ENCODE results near the gene HOXD1.

Gene HOXD1

DNA sequence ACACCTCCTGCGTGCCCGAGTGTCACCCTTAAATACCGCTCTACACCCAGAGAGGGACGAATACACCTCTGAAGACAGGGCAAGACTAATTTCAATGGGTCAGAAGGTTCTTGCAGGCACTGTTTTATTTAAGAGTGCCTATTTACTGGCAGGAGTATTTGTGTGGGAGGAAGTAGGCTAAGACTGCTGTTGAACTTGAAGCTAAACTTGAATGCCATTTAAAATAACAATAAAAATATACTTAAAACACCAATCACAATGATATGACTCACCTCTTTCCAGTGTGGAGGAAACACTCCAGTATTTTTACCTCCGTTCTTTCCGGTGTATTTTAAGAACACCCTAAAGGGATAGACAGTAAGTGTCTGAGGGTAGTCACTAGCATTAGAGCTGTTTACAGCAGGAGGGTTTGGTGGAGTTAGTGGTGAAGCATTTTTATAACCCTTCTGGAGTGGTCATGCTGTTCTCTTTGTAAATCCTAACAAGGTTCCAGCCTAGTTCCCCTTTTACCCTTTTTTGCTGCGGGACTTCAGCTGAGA is 9.6 kb upstream of the HOXD1 start:
- no peak for DNase-seq (ENCODE audit: low spot score)
- FAIRE-seq = no peak

DNA sequence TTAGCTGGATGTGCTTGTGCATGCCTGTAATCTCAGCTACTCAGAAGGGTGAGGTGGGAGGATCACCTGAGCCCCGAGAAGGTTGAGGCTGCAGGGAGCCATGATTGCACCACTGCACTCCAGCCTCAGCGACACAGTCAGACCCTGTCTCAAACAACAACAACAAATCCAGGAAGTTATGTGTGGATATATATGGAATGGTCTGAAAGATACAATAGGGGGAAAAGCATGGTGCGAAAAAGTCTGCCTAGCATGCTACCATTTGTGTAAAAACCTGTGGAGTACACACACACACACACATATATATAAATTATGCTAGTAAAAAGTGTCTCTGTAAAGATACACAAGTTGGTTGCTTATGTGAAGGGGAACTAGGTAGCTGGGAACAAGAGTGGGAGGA is 6.9 kb upstream of the HOXD1 start:
- DNase-seq (ENCODE audit: low spot score) (no peak), FAIRE-seq (no peak)

DNA sequence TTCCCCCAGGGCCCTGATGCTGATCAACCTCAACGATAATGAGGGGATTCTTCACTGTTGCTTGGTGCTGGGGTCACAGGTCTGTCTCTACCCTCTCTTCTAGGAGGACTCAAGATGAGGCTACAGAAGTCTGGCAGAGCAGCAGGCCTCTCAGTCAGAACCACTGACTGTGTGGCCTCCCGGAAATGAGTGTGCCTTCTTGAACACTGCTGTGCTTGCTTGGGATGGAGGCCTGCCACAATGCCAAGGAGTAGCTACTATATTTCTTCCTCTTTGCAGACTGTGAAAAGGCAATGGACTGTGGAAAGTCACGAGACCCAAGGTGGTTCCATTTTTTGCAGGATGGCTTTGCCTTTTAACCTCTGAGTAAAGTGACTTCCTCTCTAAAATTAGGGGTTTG is 5.8 kb upstream of the HOXD1 start:
- FAIRE-seq = no peak

DNA sequence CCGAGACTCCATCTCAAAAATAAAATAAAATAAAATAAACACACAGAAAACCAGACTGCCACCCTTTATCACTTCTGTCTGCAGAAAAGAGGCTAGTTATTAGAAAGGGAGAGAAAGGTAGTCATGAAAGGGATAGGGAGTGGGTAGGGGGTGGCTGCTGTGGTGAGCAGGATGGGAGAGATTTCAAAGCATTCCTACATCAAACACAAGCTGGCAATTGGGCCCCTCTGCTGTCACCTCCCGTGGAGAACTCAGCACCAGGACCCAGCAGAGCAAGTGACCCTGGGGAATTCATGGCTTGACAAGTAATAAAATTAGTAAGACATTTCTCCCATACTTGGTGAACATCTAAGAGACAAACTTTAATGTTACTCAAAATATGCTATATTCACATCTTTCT is 3.7 kb upstream of the HOXD1 start:
- no peak for DNase-seq (ENCODE audit: low spot score)
- no peak for FAIRE-seq

More for the DNA sequence above, 5.8 kb upstream of the HOXD1 start:
- no peak for DNase-seq (ENCODE audit: low spot score)

DNA sequence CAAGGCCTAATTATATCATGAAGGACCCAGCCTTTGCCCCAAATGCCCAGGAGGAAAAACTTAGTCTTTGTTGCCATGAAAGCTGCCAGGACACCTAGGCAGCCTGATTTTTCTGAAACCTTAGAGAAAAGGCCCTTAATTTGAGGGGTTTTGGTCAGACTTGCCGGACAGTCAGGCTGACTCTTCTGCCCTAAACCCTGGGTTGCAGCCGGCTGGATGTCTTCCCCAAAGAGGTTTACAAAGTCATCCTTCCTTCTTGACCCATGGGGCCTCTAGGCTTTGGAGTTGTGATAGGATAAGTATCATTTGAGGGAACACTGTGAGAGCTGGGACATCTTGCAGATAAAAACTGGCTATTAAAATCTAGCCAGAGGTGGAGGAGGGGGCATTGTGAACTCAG is 2.4 kb upstream of the HOXD1 start:
- DNase-seq (ENCODE audit: low spot score) (no peak), FAIRE-seq (no peak)

DNA sequence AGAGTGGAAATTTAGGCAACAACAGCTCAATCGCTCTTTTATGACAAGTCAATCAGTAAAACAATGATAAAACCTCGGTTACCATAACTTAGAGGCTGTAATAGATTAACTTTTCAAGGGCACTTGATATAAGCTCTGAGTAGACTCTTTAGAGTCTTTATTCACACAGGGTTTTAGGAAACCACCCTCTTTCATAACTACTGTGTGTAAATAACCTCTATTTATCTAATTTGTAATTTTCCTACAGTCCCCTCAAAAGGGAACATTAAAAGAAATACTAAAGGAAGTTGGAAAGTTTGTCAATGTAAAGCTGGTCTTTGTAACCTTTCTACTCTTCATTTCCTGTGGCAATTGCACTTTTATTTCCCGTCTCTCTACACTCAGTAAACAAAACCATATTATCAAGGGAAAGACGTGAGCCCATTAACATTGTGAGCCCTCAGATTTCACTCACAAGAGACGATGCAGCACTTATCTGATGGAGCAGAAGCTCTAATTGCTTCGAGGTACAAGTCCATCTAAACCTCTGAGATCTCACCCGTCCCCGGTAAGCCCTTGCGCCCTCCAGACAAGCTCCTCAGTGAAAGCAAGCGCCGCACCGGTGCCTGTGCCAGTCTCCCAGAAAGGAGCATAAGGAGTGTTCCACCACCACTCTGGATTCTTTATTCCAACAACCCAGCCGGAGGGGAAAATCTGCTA is 1.1 kb upstream of the HOXD1 start:
- no peak for FAIRE-seq
- no peak for DNase-seq (ENCODE audit: low spot score)

DNA sequence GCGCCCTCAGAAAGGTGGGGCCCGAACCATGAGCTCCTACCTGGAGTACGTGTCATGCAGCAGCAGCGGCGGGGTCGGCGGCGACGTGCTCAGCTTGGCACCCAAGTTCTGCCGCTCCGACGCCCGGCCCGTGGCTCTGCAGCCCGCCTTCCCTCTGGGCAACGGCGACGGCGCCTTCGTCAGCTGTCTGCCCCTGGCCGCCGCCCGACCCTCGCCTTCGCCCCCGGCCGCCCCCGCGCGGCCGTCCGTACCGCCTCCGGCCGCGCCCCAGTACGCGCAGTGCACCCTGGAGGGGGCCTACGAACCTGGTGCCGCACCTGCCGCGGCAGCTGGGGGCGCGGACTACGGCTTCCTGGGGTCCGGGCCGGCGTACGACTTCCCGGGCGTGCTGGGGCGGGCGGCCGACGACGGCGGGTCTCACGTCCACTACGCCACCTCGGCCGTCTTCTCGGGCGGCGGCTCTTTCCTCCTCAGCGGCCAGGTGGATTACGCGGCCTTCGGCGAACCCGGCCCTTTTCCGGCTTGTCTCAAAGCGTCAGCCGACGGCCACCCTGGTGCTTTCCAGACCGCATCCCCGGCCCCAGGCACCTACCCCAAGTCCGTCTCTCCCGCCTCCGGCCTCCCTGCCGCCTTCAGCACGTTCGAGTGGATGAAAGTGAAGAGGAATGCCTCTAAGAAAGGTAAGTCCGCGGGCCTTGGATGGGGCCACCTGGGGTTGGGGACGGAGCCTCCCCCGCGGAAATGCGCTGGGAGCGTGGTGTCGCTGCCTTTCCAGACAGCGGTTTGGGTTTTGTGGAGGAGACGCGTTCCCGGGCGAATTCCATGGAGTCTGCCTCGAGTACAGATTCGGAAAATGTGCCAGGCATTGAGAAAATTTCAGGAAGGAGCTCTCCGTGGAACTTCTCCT is 559 bp downstream of the HOXD1 start:
- DNase-seq (ENCODE audit: low spot score) = no peak
- no peak for FAIRE-seq

DNA sequence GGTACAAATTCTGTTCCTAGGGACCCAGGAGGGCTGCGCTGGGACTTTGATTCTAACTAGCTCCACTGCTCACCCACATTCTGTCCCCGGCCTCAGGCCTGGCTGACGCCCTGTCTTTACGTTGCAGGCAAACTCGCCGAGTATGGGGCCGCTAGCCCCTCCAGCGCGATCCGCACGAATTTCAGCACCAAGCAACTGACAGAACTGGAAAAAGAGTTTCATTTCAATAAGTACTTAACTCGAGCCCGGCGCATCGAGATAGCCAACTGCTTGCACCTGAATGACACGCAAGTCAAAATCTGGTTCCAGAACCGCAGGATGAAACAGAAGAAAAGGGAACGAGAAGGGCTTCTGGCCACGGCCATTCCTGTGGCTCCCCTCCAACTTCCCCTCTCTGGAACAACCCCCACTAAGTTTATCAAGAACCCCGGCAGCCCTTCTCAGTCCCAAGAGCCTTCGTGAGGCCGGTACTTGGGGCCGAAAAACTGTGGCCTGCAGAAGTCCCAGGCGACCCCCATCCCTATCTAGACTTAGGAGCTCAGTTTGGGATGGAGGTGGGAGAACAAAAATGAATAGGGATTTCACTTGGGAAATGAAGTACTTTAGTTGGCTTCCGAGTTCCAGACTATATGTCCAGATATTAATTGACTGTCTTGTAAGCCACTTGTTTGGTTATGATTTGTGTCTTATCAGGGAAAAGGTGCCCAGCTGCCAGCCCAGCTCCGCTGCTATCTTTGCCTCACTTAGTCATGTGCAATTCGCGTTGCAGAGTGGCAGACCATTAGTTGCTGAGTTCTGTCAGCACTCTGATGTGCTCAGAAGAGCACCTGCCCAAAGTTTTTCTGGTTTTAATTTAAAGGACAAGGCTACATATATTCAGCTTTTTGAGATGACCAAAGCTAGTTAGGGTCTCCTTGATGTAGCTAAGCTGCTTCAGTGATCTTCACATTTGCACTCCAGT is 1.5 kb downstream of the HOXD1 start:
- DNase-seq (ENCODE audit: low spot score) (no peak), FAIRE-seq (no peak)

DNA sequence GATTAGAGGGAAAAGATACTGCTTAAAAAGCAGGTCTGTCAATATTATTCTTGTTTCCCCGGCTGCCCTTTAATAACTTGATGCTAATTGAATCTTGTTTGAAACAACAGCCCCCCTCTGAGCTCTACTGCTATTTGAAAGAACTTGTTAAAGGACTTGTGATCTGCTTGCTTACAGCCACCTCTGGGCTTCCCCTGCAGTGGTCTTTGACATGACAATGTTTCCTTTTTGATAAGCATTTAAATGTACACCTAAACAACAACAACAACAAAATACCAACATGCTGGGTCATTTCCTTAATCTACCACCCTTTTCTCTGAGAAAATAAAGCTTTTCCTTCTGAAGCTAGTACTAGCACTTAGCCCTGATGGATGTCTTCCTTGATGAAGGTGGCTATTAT is 3.9 kb downstream of the HOXD1 start:
- FAIRE-seq (no peak), DNase-seq (ENCODE audit: low spot score) (no peak)

DNA sequence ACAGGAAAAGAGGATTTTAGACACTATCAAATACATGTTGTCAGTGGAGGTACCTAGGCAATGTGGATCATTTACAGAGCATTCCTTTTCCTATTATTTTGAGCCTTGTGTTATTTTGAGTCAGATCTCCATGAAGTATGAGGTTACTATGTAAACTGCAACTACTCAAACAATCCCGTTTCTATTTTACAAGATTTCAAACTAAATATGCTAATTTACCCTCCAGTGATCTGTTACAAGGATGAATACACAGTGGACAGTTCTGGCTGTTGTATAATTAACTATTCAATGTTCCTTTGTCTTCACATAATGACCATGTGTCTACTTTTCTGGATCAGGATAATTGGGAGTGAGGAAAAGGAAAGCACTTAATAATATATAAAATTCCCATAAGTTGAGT is 4.6 kb downstream of the HOXD1 start:
- FAIRE-seq (no peak), DNase-seq (ENCODE audit: low spot score) (no peak)

DNA sequence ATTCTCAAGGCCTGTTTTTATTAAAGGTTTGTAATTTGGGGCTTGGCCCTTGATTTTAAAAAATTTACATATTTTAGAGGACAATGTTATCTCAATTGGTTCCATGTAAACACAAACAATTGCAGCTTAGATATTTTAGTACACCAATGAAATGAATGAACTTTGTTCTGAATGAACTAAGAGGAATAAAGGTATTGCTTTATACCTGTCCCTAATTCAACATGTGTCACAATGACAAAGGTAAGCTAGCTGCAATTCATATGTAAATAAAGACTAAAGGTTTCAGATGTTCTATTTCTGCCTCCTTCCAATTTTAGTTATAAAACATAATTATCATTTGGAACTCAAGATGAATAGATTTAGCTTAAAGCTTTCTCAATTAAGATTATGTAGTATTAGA is 11.4 kb downstream of the HOXD1 start:
- FAIRE-seq (no peak), DNase-seq (ENCODE audit: low spot score) (no peak)

DNA sequence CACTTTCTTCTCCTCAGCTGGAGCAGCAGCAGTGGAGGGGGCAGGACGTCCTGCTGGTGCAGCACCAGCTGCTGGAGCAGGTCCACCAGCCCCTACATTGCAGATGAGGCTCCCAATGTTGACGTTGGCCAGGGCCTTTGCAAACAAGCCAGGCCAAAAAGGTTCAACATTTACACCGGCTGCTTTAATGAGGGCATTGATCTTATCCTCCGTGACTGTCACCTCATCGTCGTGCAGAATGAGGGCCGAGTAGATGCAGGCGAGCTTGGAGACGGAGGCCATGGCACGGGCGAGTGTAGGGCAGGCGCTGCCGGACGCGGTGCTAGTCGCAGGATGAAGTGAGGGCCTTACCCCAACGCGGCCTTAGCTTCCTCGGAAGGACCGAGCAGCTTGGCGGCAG is 12.5 kb downstream of the HOXD1 start:
- DNase-seq (ENCODE audit: low spot score) = no peak
- no peak for FAIRE-seq

DNA sequence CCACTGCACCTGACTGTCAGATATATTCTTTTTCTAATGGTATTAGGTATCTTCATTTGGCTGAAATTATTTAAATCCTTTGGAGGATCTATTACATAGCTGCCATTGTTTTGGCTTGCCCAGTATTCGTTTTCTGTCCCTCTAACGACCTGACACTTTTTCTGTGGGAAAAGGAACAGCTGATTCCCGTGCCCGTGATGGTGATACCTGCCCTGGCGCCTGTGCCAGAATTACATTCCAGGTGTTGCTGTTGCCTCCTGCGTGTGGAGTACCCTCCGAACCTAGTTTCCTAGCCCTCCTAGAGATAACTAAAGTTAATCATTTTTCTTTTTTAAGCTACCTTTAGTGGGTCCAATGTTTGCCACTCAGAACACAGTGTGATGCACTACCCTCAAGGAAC is 14.0 kb downstream of the HOXD1 start:
- DNase-seq (ENCODE audit: low spot score) (no peak), FAIRE-seq (no peak)

DNA sequence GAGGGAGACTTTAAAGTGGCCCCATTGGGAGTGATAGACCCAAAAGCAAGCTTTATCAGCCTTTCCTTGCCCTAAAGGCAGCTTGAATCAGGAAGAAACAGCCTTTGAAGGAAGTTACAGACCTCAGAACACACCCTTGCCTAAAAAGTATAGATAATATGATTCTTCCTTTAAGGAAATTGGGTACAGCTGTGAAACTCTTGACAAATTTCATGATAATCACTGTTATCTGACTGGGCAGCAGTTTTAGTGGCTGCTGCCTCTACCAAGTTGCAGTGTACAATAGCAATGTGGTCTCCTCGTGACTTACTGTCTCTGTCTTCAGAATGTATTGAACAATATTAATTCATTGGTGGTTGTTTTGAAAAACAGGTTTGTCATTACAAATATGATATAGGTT is 16.7 kb downstream of the HOXD1 start:
- FAIRE-seq = no peak
- no peak for DNase-seq (ENCODE audit: low spot score)

DNA sequence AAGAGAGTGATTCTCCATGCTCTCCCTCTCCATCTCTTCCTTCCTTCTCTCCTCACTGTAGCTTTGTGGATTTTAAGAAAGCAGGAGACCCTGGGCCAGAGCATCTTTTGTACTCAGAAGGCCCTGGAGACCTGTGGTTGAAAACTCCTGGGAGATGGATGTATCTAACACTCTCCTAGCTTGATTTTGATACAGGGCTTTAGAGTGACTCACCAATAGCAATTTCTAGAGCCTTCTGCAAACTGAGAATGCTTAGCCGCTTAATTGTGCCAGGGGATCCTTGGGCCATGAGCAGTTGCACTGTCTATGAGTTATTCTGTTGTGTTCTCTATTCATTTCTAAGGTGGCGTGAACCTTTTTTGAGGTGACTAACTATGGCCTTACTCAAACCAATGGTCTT is 17.7 kb downstream of the HOXD1 start:
- DNase-seq (ENCODE audit: low spot score) = no peak

DNA sequence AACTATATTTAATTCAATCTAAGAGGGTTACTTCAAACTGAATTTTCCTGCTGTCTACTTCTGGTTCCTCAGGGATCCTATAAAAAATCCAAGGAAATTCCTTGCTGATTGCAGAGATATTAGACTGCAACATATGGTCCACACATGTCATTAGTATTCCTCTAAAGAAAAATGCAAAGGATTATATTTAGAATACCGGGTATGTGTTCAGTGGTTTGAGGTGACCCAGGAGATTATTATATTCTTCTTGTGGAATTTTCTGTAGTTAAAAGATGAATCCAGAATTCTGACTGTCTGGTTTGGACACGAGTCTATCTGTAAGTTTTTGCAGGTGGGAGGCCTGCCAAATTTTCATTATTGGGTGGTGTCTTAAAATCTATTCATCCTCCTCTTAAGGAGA is 18.2 kb downstream of the HOXD1 start:
- DNase-seq (ENCODE audit: low spot score) (no peak), FAIRE-seq (no peak)

More for the DNA sequence above, 17.7 kb downstream of the HOXD1 start:
- no peak for FAIRE-seq

DNA sequence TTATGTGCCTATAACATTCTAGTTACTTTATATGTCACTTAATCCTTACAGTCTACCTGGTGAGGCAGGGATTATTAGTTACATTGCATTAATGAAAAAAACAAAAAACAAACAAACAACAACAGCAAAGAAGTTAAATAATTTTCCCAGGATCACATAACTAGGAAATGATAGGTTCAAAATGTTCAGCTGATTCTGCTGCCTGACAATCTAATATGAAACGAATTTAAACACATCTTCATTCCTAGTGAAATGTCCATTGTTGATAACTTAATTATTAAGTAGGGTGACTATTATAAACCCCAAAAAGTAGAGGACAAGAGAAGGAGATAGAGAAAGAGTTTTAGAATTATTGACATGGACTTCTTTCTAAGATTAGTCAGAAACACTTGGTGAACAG is 22.6 kb downstream of the HOXD1 start:
- FAIRE-seq (no peak), DNase-seq (ENCODE audit: low spot score) (no peak)

DNA sequence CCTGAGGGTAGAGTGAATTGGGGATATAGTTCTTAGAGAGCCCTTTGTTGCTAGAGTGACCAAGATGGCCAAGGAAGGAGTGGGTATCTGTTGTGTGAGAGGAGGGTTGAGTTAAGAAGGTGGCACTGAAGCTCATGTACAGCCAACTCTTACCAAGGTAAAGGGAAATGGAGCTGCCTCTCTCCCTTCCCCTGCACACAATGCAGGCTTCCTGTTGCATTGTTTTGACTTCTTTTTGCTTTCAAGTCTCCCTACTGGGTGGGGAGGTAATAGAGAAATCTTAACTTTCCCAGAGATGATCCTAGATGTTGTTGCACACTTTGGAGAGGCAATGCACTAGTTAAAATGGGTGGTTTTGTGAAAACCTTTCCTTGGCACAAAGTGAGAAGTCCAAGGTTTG is 23.8 kb downstream of the HOXD1 start:
- no peak for DNase-seq (ENCODE audit: low spot score)

DNA sequence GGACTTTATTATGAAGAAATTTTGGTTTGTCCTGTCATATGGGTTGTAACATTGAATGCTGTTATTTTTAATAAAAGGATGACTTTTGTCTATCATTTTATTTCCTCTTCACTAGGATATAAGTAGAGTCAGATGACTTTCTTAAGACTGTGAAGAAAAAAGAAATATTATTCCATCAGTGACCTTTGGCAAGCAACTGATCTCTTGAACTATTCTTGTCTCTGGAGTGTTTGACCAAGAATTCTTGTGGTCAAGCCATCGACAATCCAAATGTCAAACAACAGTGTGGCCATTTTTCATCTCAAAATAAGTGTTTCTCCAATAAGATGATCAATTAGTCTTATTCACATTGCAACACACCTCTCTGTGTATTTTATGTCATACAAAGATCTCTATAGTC is 24.9 kb downstream of the HOXD1 start:
- DNase-seq (ENCODE audit: low spot score) = no peak
- no peak for FAIRE-seq

More for the DNA sequence above, 23.8 kb downstream of the HOXD1 start:
- FAIRE-seq = no peak

DNA sequence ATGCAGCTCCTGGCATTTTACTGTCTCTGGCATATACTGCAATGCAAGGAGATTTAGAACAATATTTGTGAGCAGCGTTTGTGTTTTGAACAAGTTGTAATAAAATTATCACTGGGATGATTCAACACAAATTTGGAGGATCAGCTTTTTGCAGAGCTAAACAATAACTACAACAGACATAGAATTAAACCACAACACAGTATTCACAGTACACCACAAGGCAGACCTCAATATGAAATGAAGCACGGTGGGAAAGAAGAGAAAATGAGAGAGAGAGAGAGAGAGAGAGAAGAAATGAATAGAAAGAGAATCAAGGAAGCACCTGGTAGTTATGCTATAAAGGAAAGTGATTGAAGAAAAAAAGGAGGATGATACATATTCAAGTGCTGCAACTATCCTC is 39.4 kb downstream of the HOXD1 start:
- no peak for FAIRE-seq
- no peak for DNase-seq (ENCODE audit: low spot score)

DNA sequence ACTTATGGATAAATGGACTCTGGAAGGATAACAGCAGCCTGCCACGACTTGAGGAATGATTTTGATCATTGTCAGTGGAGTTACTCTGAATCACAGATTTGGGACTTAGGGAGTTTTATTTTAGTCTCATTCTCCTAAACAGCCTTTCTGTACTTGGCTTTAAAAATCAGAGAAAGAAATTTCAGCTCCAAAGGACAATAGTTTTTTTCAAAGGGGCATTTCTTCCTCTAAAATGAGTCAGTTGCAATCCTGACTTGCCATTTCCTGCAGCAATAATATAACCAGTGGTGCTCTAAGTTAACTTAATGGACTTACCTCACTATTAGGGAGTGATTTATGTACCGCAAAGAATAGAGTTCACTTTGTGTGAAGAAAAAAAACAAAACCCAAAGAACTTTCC is 45.7 kb downstream of the HOXD1 start:
- FAIRE-seq (no peak), DNase-seq (ENCODE audit: low spot score) (no peak)

Measured in RCC 7860 (cell line).